ENCODE measurements around the gene UMAD1.
"Not testable (repeated sequence)": the region's sequence is repeated elsewhere in the genome, so short reads cannot be mapped to it uniquely, and the experiment has no call there.

UMAD1 gene

DNA sequence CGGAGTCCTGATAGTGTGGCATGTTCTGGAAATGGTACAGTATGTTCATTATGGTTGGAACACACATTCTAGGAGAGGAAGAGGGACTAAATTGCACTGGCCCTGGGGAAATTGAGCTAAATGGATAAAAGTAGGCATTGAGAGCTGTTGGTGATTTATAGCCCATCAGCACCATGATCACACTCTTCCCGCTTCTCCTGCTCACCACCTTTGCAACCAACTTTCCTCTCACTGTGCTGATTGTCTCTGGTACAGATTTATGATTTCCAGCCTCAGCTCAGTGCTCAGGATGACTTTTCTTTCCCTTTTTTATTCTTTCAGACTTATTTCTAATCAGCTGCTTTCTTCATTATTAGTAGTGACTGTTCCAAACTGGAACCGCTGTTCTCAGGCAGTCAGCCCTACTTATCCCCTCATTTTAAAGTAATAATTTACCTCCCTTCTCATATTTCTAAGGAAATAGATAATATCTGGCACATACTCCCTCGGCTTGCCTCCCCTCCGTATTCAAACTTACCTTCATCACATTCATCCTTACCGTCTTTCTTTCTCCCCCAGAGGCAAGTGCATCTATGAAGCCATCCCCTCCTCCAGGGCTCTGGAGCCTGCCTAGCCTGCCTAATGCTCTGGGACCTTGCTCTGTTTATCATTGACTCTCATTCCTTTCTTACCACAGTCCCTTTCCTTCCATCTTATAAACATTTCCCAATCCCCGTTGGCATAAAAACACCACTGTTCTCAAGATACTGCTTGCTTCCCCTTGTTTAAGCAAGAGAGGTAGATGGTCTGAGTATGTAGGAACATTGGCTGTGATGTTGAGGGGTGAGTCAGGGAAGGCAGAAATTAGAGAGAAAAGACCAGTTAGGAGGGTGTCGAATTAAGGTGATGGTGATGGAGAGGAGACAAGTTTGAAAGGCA lies 129.4 kb downstream of the UMAD1 start:
- DNase-seq, result no peak

- no peak for DNase-seq
Observed at GRCh38 chr7:7771452-7771851, 130.9 kb downstream of the UMAD1 start.

DNA sequence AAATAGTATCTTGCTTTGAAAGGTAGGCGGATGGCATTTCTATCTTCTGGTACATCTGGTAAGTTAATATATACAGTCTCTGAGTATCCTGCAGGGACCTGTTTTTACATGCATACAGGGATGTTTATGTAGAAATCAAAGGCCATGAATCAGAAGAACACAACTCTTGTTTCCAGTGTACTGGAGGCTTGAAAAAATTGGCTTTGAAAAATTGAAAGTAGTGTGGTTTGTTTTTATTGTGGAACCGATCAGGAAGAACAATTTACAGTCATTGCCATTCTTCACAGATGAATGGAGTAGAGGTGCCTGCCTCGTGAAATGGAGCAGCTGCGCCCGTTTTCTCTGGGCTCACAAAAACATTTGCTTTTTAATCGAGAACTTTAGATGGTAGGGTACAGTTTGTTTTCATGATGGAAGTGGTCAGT lies 131.9 kb downstream of the UMAD1 start:
- no peak for DNase-seq

DNA sequence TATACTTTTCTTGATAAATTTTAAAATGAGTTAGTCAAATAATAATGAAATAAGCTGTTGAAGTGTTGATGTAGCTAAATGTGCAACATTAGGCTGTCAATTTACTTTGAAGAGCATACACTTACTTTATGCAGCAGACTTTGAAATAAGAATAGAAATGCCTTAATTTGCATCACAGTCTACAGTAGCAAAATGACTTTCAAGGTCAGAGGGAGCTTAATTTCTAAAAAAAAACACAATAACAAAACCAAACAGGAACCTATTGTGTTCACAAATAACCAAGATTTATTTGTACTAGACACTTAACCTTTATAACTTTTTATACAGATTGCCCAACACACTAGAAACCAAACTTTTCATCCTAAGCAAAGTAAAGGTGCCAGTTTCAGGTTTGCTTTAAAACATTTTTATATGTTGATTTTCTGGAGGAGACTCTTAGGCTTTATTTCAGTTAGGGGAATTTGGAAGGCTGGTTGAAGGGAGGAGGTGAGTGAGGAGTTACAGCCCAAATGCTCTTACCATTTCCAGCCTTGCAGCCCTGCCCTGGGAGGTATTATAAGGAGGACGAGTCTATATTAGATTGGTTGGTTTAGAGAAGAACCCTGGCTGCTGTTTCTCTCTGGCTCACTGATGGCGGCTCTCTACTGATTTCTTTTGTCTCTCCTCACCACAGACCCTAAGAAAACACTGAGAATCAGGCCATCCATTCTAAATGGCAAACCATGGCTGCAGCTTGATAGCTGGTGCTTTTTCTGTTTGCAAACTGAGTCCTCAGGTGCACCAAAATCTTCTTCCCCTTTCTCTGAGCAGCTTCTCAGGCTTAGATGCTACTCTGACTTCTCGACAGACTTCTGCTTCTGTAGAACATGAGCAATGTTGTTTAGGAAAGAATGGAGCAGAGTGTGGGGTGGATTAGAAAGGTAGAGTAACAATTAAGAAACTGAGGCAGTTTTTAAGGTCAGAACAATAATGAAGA lies 133.1 kb downstream of the UMAD1 start:
- DNase-seq, result no peak

DNA sequence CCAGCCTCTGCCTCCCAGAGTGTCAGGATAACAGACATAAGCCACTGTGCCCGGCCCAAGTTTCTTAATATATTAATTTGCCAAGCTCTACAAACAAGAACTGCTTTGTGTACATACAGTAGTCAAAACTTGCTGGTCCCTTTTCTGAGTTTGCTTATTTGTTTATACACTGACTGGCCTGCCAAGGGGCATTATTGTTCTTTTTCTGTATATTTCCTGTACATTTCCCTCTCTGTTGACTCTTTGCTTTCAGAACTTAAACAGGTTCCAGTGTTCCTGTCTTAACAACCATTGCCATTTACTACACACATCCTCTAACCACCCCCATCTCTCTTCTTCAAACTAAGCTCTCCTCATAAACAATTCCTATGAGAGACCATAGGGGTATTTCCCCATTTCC lies 139.3 kb downstream of the UMAD1 start:
- DNase-seq, result no peak

DNA sequence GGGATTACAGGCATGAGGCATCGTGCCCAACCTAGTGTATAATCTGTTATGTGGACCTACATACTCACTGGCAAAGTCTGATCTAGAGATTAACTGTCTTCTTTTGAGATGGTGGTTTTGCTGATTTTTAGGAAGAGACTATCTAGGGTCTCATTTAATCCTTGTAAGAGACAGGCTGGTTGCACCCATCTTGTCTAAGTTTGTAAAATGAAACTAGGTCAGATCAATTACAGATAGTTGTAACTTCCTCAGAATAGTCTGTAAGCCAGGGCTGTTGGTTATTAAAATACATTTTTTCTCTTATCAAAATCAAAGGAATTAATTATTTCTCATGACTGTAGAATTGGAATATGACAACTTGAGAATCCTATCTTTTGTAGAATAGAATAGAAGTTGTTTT lies 142.4 kb downstream of the UMAD1 start:
- DNase-seq, result no peak

DNA sequence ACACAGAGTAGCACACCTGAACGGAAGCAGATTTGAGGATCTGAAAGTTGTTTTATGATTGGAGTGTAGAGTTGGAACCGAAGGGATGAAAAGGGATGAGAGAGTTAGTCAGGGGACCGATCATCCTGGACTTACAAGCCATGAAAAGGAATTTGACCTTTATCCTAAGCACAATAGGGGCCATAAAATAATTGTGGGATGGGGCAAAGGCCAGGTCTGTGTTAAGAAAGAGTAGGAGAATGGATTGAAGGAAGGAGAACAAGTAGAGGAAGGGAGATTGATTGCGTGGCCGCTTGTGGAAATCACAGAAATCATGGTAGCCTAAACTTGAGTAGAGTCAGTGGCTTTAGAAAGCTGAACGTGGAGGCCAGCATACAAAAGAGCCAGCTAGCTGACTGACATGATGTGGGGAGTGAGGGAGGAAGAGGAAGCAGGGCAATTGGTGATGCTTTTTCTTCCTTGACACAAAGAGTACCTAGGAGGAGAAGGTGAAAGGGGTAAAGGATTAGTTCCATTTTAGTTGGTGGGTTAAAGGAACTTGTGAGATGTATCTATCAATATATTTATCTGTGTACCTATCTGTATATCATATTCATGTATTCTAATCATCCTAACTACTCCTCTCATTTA lies 144.9 kb downstream of the UMAD1 start:
- no peak for DNase-seq

- no peak for DNase-seq
Observed at GRCh38 chr7:7786595-7786994, 146.0 kb downstream of the UMAD1 start.

DNA sequence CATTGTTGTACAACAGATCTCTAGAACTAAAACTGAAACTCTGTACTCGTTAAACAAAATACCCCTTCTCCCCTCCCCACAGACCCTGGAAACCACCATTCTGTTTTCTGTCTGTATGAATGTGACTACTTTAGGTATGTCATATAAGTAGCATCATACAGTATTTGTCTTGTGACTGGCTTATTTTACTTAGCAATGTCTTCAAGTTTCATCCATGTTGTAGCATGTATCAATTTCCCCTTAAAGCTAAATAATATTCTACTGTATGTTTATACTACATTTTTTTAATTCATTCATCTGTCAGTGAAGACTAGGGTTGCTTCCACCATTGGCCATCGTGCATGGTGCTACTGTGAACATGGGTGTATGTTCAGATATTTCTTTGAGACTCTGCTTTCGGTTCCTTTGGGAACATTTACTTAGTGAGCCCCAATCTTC lies 149.0 kb downstream of the UMAD1 start:
- DNase-seq, result no peak

DNA sequence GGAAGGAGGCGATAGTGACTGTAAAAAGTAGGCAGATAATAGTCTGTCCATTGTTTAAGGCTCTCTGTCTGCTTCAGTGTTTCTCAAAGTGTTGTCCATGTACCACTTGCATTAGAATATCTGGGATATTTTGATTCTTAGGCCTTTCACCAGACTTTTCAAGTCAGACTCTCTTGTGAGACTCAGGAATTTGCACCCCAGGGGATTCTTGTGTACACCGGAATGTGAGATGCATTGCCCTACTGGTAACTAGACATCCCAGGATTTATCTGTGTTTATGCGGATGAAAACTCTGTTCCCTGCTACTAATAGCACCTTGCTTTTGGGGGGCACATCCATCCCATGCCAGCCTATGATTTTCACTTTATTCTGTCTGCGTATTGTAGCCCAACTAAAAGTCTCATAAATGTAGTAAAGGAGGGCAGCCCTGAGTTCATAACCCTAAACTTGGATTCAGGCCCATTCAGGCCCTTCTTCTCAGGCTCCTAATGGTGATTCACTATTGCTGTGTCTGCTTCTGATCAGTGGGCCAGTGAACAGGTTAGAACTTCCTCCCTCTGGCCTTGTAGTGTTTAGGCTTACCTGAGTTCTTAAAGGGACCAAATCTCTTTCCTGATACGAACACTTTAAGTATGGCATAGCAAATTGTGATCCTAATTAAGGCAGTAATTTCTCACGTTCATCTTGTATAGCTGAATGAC lies 149.6 kb downstream of the UMAD1 start:
- no peak for DNase-seq

- no peak for DNase-seq
Observed at GRCh38 chr7:7791523-7791922, 151.0 kb downstream of the UMAD1 start.

GRCh38 chr7:7792056-7792455 lies 151.5 kb downstream of the UMAD1 start:
- DNase-seq, result no peak

DNA sequence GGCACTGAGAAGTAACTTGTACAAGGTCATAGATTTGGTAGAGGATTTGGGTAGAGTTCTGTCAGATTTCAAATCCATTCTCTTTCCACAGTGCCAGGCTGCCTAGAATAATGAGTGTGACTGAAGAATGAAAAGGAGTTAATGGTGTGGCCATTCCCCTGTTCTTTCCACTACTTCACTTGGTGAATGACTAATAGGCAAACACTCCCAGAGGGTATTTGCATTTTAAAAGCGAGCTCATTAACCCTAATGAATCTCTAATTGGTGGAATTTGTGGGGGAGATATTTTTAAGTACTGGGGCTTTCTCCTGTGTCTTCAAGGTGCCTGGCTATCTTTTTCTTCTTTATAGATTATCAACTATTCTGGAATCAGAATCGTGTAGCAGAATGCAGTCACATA lies 152.7 kb downstream of the UMAD1 start:
- DNase-seq, result no peak

DNA sequence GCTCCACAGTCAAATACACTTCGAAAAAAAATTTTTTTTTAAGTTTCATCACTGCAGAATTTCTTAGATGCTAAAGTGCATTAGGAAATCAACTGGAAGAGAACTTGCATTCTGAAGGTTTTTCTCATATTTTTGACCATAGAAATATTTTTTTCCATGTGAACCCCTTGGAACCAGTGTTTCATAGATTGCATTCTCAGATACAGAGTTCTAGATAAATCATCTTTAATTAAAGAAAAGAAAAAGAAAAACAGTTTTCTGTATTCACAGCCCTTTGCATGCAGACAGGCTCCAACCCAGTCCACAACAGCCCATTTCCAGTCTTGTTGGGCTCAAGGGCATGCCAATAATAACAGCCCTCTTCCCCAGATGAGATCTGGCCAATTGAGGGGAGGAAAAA lies 153.4 kb downstream of the UMAD1 start:
- no peak for DNase-seq

GRCh38 chr7:7795203-7795602 lies 154.7 kb downstream of the UMAD1 start:
- no peak for DNase-seq

DNA sequence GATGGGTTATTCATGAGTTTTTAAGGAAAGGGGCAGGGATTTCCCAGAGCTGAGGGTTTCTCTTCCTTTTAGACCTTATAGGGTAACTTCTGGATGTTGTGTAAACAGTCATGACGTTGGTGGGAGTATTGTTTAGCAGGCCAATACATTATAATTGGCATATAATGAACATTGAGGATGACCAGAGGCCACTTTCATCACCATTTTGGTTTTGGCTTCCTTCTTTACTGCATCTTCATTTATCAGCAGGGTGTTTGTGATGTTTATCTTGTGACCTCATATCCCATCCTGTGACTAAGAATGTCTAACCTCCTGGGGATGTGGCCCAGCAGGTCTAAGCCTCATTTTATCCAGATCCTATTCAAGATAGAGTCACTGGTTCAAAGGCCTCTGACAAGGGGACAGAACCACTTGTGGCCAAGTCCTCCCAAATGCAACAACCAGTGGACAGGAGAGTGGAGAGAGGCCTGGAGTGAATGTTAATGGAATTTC lies 155.1 kb downstream of the UMAD1 start:
- DNase-seq, result no peak

DNA sequence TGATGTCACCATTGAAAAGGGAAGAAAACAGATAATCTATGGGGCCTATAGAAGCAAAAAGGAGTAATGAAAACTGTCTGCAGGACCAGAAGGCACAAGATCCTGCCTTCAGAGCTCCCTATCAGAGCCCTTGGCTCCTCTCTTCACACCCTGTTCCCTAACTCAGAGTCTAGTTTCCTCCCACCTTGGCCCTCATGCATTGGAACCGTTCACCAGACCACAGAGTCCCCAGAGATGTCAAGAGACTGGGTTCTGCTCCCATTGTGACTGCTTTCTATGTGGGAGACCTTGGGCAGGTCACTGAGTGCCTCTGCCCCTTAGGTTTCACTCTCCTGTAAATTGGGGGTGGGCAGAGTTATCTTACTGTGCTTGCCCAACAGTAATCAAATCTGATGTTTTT lies 158.0 kb downstream of the UMAD1 start:
- DNase-seq, result no peak

- DNase-seq, result peak; percentile 52
Observed at GRCh38 chr7:7799138-7799537, 158.6 kb downstream of the UMAD1 start.

DNA sequence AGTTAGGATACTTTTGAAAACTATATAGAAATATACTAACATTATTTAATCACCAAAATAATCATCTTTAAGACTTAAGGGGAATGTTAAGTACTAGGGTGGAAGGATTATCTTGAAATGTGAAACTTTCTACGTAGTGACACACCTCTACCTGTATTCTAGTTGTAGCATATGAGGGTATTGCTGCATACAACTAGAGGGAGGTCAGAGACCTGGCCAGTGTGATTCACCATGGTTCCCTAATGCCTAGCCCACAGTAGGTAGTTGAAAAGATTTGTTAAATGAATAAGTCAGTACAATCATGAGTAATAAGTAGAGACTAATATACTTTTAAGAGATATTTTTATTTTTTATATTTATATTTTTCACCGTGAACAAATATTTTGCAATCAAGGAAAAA lies 162.0 kb downstream of the UMAD1 start:
- DNase-seq, result no peak

DNA sequence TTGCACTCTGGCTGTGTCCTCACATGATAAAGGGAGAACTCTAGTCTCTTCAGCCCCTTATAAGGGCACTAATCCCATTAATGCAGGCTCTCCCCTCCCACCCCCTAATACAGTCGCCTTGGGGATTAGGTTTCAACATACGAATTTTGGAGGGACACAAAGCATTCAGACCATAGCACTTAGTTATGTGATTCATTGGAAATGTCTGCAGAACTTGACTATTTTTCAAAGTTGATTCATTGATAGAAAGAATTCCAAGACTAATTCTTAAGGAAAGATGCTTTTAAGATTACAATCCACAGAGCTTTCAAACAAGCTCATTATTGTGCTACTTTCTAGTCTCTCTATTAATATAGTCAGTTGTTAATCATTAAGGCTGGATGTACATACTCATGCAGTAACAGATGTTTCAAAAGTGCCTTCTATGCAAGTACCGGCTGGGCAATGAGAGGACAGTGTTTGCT lies 163.2 kb downstream of the UMAD1 start:
- no peak for DNase-seq

GRCh38 chr7:7804822-7805221 lies 164.3 kb downstream of the UMAD1 start:
- DNase-seq, result not testable (repeated sequence)

DNA sequence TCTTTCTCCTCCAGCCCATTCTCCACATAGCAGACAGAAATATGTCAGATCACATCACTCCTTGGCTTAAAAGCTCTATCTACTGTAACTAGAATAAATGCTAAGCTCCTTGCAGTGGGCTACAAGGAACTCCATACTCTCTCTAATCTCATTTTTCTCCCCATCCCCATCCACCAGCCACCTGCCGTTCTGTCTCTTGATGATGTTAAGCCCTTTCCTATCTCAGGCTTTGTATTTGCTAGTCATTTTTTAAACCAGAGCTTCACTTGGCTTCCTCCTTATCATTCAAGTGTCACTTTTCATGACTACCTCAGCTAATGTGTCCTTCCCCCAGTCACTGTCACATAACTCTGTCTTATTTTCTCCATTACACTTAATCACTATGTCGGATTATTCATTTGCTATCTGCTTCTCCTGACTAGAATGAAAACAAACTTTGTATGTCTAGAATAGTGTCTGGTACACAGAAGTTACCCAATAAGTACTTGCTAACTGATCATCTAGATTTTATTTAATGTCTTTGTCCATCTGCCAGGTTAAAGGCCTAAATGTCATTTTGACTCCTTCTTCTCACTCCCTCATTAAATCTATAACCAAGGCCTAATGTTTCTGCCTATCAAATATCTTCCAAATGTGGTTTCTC lies 165.1 kb downstream of the UMAD1 start:
- no peak for DNase-seq
